CD4-positive, CD25-positive, alpha-beta regulatory T cell (primary cell): ENCODE results near the gene LYSMD3. TPM values are rescaled to one million over a fixed set of nuclear protein-coding genes. Genes with fewer than 3 reads are reported as not detected.

Experiments used
- ATAC-seq, 2 donors: fragments of 150-1000 bp; cut with Tn5 transposase; one replicate each; pipeline ENCODE4 v1.10.0; 2021; ENCODE audit warnings: low read depth in 2 of 2, moderate number of reproducible peaks in 2 of 2, moderate library complexity in 1 of 2
- DNase-seq, 3 donors: peaks; one replicate each; pipeline versions ENCODE4 v3.0.0 to v3.0.0-alpha.2; 2012 to 2022; ENCODE audit warnings: mixed read lengths in 1 of 3
- H3K27ac ChIP-seq: one replicate; pipeline ENCODE4 v1.7.0; 2013; ENCODE audit warnings: mild to moderate bottlenecking, low read length; ENCODE audit not compliant: insufficient read depth, poor library complexity, severe bottlenecking
- H3K27me3 ChIP-seq: one replicate; pipeline ENCODE4 v1.7.0; 2013; ENCODE audit warnings: low read length; ENCODE audit not compliant: control insufficient read depth, insufficient read depth
- H3K36me3 ChIP-seq: one replicate; pipeline ENCODE4 v1.7.0; 2013; ENCODE audit warnings: mild to moderate bottlenecking, low read length, moderate library complexity; ENCODE audit not compliant: control insufficient read depth, insufficient read depth
- H3K4me1 ChIP-seq: 2 replicates; pipeline ENCODE4 v1.7.0; 2013; ENCODE audit warnings: mild to moderate bottlenecking, low read length; ENCODE audit not compliant: insufficient read depth, control insufficient read depth, poor library complexity, severe bottlenecking
- H3K4me3 ChIP-seq: one replicate; pipeline ENCODE4 v1.7.0; 2013; ENCODE audit warnings: low read depth, mild to moderate bottlenecking, low read length, moderate library complexity
- H3K9me3 ChIP-seq, 2 experiments: 1 replicate in 1 of 2; 2 replicates in 1 of 2; pipeline ENCODE4 v1.7.0; 2013; ENCODE audit warnings: low read length in 2 of 2, mild to moderate bottlenecking in 1 of 2, moderate library complexity in 1 of 2; ENCODE audit not compliant: control insufficient read depth in 2 of 2
- H3K27ac Mint-ChIP-seq, 3 donors: one replicate each; pipeline ENCODE4 v1.8.0; 2020 to 2022; ENCODE audit warnings: mild to moderate bottlenecking in 3 of 3, mixed read lengths in 3 of 3, moderate library complexity in 2 of 3
- H3K27me3 Mint-ChIP-seq: one replicate; pipeline ENCODE4 v1.8.0; 2022; ENCODE audit warnings: mild to moderate bottlenecking, mixed read lengths
- H3K36me3 Mint-ChIP-seq: one replicate; pipeline ENCODE4 v1.8.0; 2020; ENCODE audit warnings: mixed read lengths
- H3K4me1 Mint-ChIP-seq, 4 donors: one replicate each; pipeline ENCODE4 v1.8.0; 2020 to 2022; ENCODE audit warnings: mixed read lengths in 4 of 4, mild to moderate bottlenecking in 1 of 4
- H3K4me3 Mint-ChIP-seq, 4 donors: one replicate each; pipeline ENCODE4 v1.8.0; 2020 to 2022; ENCODE audit warnings: mild to moderate bottlenecking in 4 of 4, mixed read lengths in 4 of 4, moderate library complexity in 3 of 4
- H3K9me3 Mint-ChIP-seq, 7 donors: one replicate each; pipeline ENCODE4 v1.8.0; 2020 to 2022; ENCODE audit warnings: mixed read lengths in 7 of 7, mild to moderate bottlenecking in 3 of 7, moderate library complexity in 2 of 7
- polyA plus RNA-seq, 4 donors: library from polyadenylated mRNA; unstranded; fragments of 300-500 nt; fragmentation: Illumina TruSeq; gene quantifications; one replicate each; pipeline ENCODE4 v1.2.3, GENCODE V29; 2021
- total RNA-seq: library from RNA; stranded (reverse); gene quantifications from one replicate; pipeline ENCODE4 v1.2.3, GENCODE V29; 2022

The LYSMD3 gene
- total and polyA plus RNA-seq, 5 donors from 2014 or later = 8.3 to 34.4 (median 11.2) TPM

GRCh38 chr5:90529939-90530677 is 724 bp upstream of the LYSMD3 start:
- peak overlapping the region; percentile 94 for H3K4me3 ChIP-seq
- no peaks in the 10 kb centered on the region for H3K9me3 ChIP-seq
- peak overlapping the region; percentile 96 for H3K27ac ChIP-seq
- peaks cover 32% of the 10 kb centered on the region for H3K4me1 ChIP-seq
- H3K4me3 Mint-ChIP-seq = peak overlapping the region; percentile 92 to 100 (median 97)
- H3K9me3 Mint-ChIP-seq = peaks cover 0 to 1% (median 0%) of the 10 kb centered on the region in 7 donors
- DNase-seq = peak in 2 of 3 donors; percentile 81 to 91
- peak overlapping the region; percentile 95 to 99 (median 99) for H3K27ac Mint-ChIP-seq
- H3K36me3 Mint-ChIP-seq = peaks cover 1% of the 10 kb centered on the region
- peak; percentile 57 for ATAC-seq
- peaks cover 21% of the 10 kb centered on the region for H3K27me3 ChIP-seq
- peaks cover 33% of the 10 kb centered on the region for H3K27me3 Mint-ChIP-seq
- H3K36me3 ChIP-seq = peaks cover 4% of the 10 kb centered on the region
- peaks cover 24 to 42% (median 32%) of the 10 kb centered on the region in 4 donors for H3K4me1 Mint-ChIP-seq

GRCh38 chr5:90528601-90529193 is 687 bp downstream of the LYSMD3 start:
- peaks cover 32% of the 10 kb centered on the region for H3K4me1 ChIP-seq
- Mint-ChIP-seq H3K9me3 (peaks cover 0 to 1% (median 0%) of the 10 kb centered on the region in 7 donors), H3K27ac (peak overlapping the region; percentile 82 to 99 (median 95)), H3K4me3 (peak overlapping the region; percentile 92 to 100 (median 97)), H3K27me3 (peaks cover 20% of the 10 kb centered on the region), H3K4me1 (peaks cover 29 to 48% (median 38%) of the 10 kb centered on the region in 4 donors), H3K36me3 (peaks cover 4% of the 10 kb centered on the region)
- H3K9me3 ChIP-seq = no peaks in the 10 kb centered on the region
- ATAC-seq (no peak), DNase-seq (peak; percentile 28 to 59 (median 35))
- H3K27ac ChIP-seq = peak overlapping the region; percentile 96
- peaks cover 16% of the 10 kb centered on the region for H3K36me3 ChIP-seq
- peaks cover 13% of the 10 kb centered on the region for H3K27me3 ChIP-seq
- peak overlapping the region; percentile 90 for H3K4me3 ChIP-seq

- H3K36me3 Mint-ChIP-seq = peaks cover 37% of the 10 kb centered on the region
- H3K4me3 ChIP-seq = no peak overlapping the region
- no peaks in the 10 kb centered on the region for H3K27me3 ChIP-seq
- peaks cover 6 to 25% (median 22%) of the 10 kb centered on the region in 4 donors for H3K4me1 Mint-ChIP-seq
- no peak overlapping the region for H3K27ac Mint-ChIP-seq
- no peaks in the 10 kb centered on the region for H3K9me3 Mint-ChIP-seq
- H3K27me3 Mint-ChIP-seq = no peaks in the 10 kb centered on the region
- H3K4me1 ChIP-seq = no peaks in the 10 kb centered on the region
- no peaks in the 10 kb centered on the region for H3K9me3 ChIP-seq
- ATAC-seq = no peak
- peaks cover 42% of the 10 kb centered on the region for H3K36me3 ChIP-seq
- no peak overlapping the region for H3K4me3 Mint-ChIP-seq
- no peak for DNase-seq
- H3K27ac ChIP-seq = no peak overlapping the region
Observed at GRCh38 chr5:90519081-90519480, 10.3 kb downstream of the LYSMD3 start.

- DNase-seq (no peak), ATAC-seq (no peak)
- H3K27me3 Mint-ChIP-seq = no peaks in the 10 kb centered on the region
- no peaks in the 10 kb centered on the region for H3K27me3 ChIP-seq
- no peak overlapping the region for H3K4me3 ChIP-seq
- peaks cover 3 to 23% (median 19%) of the 10 kb centered on the region in 4 donors for H3K4me1 Mint-ChIP-seq
- no peak overlapping the region for H3K27ac ChIP-seq
- no peak overlapping the region for H3K27ac Mint-ChIP-seq
- no peaks in the 10 kb centered on the region for H3K4me1 ChIP-seq
- H3K36me3 Mint-ChIP-seq = peaks cover 37% of the 10 kb centered on the region
- H3K36me3 ChIP-seq = peaks cover 38% of the 10 kb centered on the region
- H3K4me3 Mint-ChIP-seq = no peak overlapping the region
- H3K9me3 Mint-ChIP-seq = no peaks in the 10 kb centered on the region
- H3K9me3 ChIP-seq = no peaks in the 10 kb centered on the region
Observed at GRCh38 chr5:90518661-90519060, 10.7 kb downstream of the LYSMD3 start.

- H3K9me3 Mint-ChIP-seq = peaks cover 0 to under 1% (median 0%) of the 10 kb centered on the region in 7 donors
- Histone ChIP-seq H3K27me3 (no peaks in the 10 kb centered on the region), H3K4me3 (no peak overlapping the region), H3K4me1 (no peaks in the 10 kb centered on the region), H3K27ac (no peak overlapping the region), H3K36me3 (peaks cover 16% of the 10 kb centered on the region), H3K9me3 (no peaks in the 10 kb centered on the region)
- peaks cover 12% of the 10 kb centered on the region for H3K36me3 Mint-ChIP-seq
- DNase-seq (no peak), ATAC-seq (no peak)
- peaks cover 0 to 5% (median 3%) of the 10 kb centered on the region in 4 donors for H3K4me1 Mint-ChIP-seq
- H3K4me3 Mint-ChIP-seq = no peak overlapping the region
- H3K27me3 Mint-ChIP-seq = no peaks in the 10 kb centered on the region
- no peak overlapping the region for H3K27ac Mint-ChIP-seq
Observed at GRCh38 chr5:90514520-90514919, 14.9 kb downstream of the LYSMD3 start.

GRCh38 chr5:90510438-90510837 is 18.9 kb downstream of the LYSMD3 start:
- Histone ChIP-seq H3K27ac (no peak overlapping the region), H3K4me1 (no peaks in the 10 kb centered on the region), H3K4me3 (no peak overlapping the region), H3K9me3 (no peaks in the 10 kb centered on the region), H3K36me3 (no peaks in the 10 kb centered on the region), H3K27me3 (no peaks in the 10 kb centered on the region)
- H3K4me3 Mint-ChIP-seq = no peak overlapping the region
- no peaks in the 10 kb centered on the region for H3K36me3 Mint-ChIP-seq
- H3K27ac Mint-ChIP-seq = no peak overlapping the region
- DNase-seq (no peak), ATAC-seq (no peak)
- H3K9me3 Mint-ChIP-seq = peaks cover 0 to 4% (median 0%) of the 10 kb centered on the region in 7 donors
- peaks cover 0 to 12% (median 6%) of the 10 kb centered on the region in 4 donors for H3K4me1 Mint-ChIP-seq
- no peaks in the 10 kb centered on the region for H3K27me3 Mint-ChIP-seq

GRCh38 chr5:90506221-90506620 is 23.2 kb downstream of the LYSMD3 start:
- no peaks in the 10 kb centered on the region for H3K27me3 ChIP-seq
- no peaks in the 10 kb centered on the region for H3K9me3 ChIP-seq
- ATAC-seq (no peak), DNase-seq (no peak)
- H3K4me1 ChIP-seq = no peaks in the 10 kb centered on the region
- Mint-ChIP-seq H3K36me3 (no peaks in the 10 kb centered on the region), H3K27ac (no peak overlapping the region), H3K27me3 (no peaks in the 10 kb centered on the region), H3K4me3 (no peak overlapping the region), H3K9me3 (peaks cover 0 to 4% (median 0%) of the 10 kb centered on the region in 7 donors), H3K4me1 (peaks cover 0 to 12% (median 6%) of the 10 kb centered on the region in 4 donors)
- no peak overlapping the region for H3K27ac ChIP-seq
- no peak overlapping the region for H3K4me3 ChIP-seq
- no peaks in the 10 kb centered on the region for H3K36me3 ChIP-seq
